CD4-positive, alpha-beta T cell treated with Interleukin-17A for 4 hours (primary cell): ENCODE results near the gene RAPGEF1.

ENCODE experiments used
- DNase-seq: peaks from one replicate; pipeline ENCODE4 v3.0.0-alpha.2; 2020; ENCODE audit warnings: mixed read lengths

RAPGEF1 gene

DNA sequence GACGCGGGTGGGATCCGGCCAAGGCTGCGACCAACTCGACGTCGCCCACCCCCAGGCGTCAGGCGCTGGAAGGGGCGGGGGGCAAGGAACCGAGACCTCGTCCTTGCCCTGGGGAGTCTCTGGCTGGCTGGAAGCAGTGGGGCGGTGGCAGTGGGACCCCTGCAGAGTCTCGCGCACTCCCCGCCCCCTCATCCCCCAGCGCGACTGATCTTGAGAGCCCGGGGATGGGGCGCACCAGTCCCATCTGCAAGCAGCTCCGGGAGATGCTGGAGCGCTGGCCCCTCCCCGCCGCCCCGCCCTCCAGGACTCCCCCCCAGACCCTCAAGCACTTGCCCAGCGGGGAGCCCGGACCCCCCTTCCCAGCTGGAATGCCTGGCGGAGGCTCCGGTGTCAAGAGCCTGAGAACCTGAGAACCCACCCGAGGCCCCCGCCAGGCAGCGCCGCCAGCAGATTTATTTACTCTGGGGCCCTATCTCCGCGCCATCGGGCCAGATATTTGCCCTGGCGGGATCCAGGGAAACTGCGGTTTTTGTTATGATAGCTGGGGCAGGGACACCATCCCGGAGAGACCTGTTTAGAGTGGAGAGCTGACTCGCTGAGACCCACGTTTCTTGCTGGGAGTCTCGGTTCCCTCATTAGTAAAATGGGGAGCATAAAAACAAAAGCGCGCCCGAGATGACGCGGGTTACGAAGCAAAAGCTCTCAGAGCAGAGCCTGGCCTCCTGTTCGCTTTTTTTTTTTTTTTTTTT is 193.4 kb downstream of the RAPGEF1 start:
- DNase-seq = peak; percentile 24

DNA sequence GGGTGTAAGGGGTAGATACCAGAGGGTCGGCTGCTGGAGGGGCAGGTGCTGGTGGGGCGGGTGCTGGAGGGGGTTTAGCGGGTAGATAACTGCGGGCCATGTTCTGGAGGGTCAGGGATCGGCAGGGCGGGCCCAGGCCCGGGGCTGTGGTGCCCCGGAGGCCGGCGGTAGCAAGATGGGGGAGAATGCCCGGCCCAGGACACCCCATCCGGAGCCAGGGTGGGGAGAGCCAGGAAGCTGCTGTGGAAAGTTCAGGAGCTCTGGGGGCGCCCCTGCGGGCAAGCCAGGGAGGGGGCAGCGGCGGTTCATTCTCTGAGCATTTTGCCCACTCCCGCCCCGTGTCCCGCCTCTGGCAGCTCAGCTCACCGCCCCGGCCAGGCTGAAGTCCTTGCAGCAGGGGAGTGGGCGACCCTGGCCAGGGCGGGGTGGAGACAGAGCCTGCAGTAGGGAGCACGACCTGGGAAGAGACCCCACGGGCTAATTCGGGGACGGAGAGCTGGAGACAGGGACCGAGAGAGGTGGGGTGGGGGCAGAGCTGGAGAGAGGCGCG is 194.0 kb downstream of the RAPGEF1 start:
- no peak for DNase-seq

DNA sequence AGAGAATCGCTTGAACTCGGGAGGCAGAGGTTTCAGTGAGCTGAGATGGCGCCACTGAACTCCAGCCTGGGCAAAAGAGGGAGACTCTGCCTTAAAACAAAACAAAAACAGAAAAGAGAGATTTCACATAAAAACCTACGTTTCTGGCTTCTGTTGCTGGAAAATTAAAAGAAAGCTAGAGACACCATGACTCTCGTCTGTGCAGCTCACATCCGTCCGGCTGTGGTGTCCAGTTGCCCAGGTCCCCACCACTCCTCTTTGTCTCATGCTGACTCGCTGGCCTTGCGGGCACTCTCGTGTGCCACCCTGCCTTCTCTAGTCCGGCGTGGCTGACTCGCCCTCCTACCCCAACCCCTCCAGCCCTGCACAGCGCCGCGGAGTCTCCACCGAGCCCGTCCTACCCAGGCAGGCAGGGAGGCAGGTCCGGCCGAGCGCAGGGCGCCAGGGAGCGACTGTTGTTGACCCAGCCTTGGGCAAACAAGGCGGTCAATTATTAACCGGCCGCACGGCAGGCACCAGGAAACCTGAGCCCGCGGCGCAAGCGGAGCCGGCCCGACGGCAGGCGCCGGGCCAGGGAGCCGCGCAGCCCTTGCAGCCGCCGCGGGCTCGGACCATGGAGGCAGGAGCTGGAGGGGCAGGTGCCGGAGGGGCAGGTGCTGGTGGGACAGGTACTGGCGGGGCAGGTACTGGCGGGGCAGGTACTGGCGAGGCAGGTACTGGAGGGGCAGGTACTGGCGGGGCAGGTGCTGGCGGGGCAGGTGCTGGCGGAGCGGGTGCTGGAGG is 194.7 kb downstream of the RAPGEF1 start, which contains the start of gene PRRT1B:
Gene PRRT1B, plus strand, starts transcription at position 521 of the 783 bp plus-strand sequence. Its CDS starts 93 bp downstream, at position 614.
- no peak for DNase-seq

DNA sequence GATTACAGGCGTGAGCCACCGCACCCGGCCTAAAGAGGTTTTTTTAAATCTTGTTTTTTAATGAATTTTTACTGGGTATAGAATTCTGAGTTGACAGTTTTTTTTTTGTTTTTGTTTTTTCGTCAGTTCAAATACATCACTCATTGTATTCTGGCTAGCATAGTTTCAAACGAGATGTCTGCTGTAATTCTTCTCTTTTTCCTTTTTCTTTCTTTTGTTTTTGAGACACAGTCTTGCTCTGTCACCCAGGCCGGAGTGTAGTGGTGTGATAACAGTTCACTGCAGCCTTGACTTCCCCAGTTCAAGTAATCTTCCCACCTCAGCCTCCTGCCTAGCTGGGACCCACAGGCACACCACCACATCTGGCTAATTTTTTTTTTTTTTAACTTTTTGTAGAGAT is 196.7 kb downstream of the RAPGEF1 start:
- DNase-seq = no peak

DNA sequence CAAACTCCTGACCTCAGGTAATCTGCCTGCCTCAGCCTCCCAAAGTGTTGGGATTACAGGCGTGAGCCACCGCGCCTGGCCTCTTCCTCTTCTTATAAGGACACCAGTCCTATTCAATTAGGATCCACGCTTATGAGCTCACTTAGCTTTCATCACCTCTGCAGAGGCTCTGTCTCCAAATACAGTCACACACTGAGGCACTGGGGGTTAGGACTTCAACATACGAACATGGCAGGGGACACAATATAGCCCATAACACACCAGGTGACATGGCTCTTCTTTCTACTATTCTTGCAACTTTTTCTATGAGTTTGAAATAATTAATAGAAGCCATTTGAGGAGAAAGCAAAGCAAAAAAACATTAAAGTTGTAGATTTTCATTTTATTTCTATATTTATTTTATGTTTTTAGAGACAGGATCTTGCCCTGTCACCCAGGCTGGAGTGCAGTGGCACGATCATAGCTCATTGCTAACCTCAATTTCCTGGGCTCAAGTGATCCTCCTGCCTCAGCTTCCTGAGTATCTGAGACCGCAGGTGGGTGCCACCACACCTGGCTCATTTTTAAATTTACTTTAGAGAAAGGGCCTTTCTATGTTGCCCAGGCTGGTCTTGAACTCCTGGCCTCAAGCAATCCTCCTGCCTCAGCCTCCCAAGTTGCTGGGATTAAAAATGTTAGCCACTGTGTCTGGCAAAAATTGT is 200.5 kb downstream of the RAPGEF1 start:
- peak; percentile 57 for DNase-seq

DNA sequence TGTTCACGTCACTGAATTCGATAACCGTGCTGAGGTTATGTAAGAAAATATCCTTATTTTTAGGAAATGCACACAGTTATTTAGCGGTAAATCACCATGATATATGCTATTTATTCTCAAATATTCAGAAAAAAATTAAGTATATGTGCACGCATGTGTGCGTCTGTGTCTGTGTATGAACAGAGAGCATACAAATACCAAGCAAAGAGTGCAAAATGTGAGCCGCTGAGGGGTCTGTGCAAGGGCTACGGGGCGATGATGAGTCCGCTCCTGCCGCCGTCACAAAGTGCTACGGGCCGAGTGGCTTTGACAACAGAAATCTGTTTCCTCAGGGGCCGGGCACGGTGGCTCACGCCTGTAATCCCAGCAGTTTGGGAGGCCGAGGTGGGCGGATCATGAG is 201.9 kb downstream of the RAPGEF1 start:
- no peak for DNase-seq

DNA sequence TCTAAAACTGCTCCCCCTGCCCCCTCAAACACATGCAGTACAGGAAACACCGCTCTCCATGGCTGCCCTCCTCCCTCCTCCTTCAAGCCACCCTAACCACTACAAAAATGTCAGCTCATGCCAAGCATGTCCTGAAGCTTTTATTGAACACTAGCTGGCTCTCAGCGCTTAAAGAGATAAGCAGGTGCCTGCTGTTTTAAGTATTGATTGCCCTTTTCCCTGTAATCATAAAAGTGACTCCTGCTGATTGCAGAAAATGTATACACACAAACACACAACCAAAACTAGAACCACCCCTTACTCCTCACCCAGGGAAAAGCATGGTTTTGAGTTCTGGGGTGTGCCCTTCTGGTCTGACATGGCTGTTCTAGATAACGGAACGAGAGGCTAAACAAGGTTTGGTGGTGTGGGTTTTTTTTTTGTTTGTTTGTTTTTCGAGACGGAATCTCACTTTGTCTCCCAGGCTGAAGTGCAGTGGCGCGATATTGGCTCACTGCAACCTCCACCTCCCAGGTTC is 205.1 kb downstream of the RAPGEF1 start:
- peak; percentile 54 for DNase-seq

DNA sequence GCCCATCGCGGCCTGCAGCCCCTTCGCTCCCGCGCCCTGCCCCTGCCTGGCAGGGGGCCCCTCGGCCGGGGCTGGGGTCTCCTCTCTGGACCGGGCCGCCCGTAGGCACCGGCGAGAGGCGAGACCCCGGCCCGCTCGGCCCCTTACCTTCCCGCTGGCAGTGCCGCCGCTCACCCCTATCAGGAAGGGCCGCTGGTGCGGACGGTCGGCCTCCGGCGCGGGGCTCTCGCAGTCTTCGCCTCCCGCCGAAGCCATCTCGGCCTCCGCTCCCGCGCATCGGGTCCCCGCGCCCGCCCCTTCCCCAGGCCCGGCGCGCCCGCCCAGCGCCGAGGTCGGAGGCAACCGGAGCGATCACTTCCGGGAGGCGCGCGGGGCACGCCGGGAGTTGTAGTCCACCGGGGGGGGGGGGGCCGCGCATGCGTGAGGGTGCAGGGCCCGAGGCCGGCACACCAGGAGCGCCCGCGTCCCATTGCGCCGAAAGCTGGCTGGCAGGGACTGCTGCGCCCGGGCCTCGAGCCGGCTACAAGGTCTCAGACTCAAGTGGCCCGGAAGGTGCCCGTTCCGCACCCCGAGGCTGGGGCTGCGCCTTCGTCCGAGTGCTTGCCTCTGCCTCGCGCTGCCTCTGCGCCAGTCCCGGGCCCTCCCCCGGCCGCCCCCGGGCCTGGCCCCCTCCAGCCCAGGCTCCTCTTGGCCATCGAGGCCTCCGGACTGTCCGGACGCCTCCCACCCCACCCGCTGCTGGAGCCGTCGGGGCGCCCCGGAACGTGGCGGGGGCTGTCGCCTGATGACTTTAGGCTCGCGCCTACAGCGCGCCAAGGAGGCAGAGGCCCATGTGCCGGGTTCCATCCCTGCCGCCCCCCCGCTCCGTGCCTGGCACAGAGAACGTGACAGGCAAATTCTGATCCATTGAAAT is 208.7 kb downstream of the RAPGEF1 start, which contains the start of gene UCK1:
Gene UCK1, minus strand, starts transcription at position 344 of the 913 bp plus-strand sequence. Its CDS starts 89 bp downstream, at position 255.
- DNase-seq = peak; percentile 91

DNA sequence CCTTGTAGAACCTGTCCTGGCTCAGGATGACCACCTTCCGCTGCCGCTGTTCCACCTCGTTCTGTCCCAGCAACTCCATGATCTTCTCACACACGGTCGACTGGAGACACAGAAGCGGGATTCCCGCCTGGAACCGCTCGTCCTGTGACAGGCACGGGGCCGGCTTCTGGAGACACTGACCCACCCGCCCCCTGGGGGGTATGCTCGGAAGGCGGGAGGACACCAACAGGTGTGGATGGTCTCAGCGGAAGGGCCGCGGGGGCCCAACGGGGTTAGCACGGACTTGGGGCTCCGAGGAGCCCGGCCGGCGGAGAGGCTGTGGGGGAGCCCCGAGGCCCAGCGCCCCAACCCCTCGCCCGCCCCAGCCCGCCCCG is 209.3 kb downstream of the RAPGEF1 start:
- peak; percentile 27 for DNase-seq

DNA sequence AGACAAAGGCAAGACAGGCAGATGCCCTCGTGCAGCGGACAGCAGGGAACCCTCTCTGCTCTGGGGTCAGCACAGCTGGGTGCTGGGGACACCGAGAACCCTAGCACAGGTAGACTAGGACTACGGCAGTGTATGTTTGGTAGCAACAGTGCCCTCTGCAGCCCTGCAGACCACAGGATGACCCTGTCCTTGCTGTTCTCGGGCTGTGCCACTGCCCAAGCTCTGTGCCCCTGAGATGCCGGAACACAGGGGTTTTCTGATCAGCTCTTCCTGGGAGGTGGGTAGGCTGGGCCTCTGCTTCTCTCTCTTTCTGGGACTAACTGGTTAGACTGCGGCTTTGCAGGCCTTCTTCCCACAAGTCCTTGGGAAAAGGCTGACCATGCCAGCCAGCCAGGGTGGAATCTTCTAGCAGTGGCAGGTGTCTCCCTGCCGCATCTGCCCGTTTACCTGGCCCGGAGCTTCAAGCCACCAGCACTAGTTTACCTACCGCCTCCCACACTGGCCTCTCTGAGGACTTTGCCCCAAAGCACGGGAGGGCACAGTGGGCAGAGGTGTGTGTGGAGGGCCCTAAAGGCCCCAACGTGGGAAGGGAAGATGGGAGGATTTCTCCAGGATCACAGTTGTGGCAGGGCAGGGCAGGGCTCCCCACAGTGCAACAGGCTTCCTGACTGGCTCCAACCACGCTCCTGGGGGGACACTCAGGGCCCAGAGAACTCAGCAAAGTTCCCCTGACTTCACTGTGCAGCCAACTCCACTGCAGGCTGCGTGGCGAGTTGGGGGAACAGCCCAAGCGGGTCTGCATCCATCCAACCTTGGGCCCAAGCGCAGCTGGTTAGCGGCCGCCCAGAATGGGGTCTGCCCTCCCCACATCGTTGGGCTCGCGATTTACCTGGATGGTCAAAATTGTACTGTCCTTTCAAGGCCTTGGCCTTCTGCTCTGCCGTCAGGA is 210.0 kb downstream of the RAPGEF1 start:
- DNase-seq = no peak

DNA sequence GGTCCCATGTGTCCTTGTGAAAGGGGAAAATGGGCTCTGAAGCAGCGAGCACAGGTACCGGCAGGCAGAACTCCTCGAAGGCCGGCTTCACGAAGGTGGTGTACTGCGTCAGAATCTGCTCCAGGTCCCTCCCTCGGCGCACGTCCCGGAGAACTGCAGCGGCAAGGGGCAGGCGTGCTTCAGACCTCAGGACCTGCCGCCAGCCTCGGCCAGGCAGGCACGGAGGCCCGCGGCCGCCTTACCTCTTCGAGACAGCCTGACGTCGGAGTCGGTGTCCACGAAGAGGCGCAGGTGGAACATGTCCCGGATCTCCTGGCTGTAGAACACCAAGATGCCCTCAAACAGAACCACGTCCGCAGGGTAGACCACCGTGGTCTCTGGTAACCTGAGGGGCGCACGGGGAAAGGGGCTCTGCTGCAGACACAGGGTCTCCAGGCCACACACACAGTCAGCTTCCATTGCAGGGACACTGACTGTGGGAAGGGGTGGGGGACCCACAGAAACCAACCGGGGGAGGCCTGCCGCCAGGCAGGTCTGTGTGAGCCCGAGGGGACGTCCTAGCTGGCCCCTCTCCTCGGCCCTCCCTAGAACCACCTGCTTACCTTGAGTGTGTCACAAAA is 210.9 kb downstream of the RAPGEF1 start:
- DNase-seq = no peak

DNA sequence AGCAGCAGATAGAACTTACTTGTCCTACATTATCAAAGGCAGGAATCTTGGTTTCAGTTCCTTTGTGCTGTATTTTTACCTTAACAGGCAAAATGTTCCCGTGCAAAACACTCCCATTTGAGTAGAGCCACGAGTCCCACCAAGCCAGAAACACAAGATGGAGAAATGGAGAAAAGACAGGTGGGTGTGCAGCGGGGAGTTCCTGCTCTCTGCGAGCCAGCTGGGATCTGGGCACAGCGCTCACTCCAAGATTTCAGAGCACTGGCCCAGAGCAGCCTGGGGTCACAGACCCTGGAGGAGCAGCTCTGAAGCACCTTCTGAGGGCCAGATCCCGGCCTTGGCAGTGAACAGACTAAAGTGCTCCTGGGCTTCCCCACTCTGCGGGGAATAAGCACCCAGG is 211.7 kb downstream of the RAPGEF1 start:
- DNase-seq = no peak
